Neuronal stem cell (in vitro differentiated cells): ENCODE measurements around the gene ATP8B2.

Source experiments
- DNase-seq: peaks from one replicate; pipeline ENCODE4 v3.0.0-alpha.2; 2013; ENCODE audit warnings: low spot score
- H2AFZ ChIP-seq: one replicate; pipeline ENCODE4 v1.6.1; 2013; ENCODE audit warnings: mild to moderate bottlenecking, low read length, inconsistent platforms
- H2AK5ac ChIP-seq: 2 replicates; pipeline ENCODE4 v1.6.1; 2013; ENCODE audit warnings: low read depth, mild to moderate bottlenecking, inconsistent platforms, low read length, moderate library complexity, mixed read lengths
- H2BK120ac ChIP-seq: 2 replicates; pipeline ENCODE4 v1.6.1; 2013; ENCODE audit warnings: low read depth, mild to moderate bottlenecking, inconsistent platforms, low read length, moderate library complexity, mixed read lengths
- H2BK12ac ChIP-seq: one replicate; pipeline ENCODE4 v1.6.1; 2013; ENCODE audit warnings: low read length, inconsistent platforms
- H2BK15ac ChIP-seq: 2 replicates; pipeline ENCODE4 v1.6.1; 2013; ENCODE audit warnings: mild to moderate bottlenecking, low read length, inconsistent platforms, mixed read lengths
- H2BK5ac ChIP-seq: one replicate; pipeline ENCODE4 v1.6.1; 2013; ENCODE audit warnings: inconsistent platforms, mild to moderate bottlenecking, low read length, moderate library complexity
- H3K14ac ChIP-seq: one replicate; pipeline ENCODE4 v1.6.1; 2013; ENCODE audit warnings: low read length, inconsistent platforms
- H3K18ac ChIP-seq: 2 replicates; pipeline ENCODE4 v1.6.1; 2013; ENCODE audit warnings: low read length, inconsistent platforms
- H3K23ac ChIP-seq: 2 replicates; pipeline ENCODE4 v1.6.1; 2013; ENCODE audit warnings: low read depth, mild to moderate bottlenecking, mixed read lengths, low read length, inconsistent platforms; ENCODE audit not compliant: poor library complexity
- H3K27ac ChIP-seq: replicated peaks from 3 replicates; pipeline ENCODE4 v1.5.1; 2013; ENCODE audit warnings: low read length, inconsistent platforms
- H3K27me3 ChIP-seq, 3 experiments: 2 replicates each; pipeline ENCODE4 v1.6.1; 2013; ENCODE audit warnings: low read length in 3 of 3, mild to moderate bottlenecking in 2 of 3, inconsistent platforms in 1 of 3, low read depth in 1 of 3, mixed read lengths in 1 of 3, moderate library complexity in 1 of 3; ENCODE audit not compliant: control insufficient read depth in 3 of 3, insufficient read depth in 3 of 3
- H3K36me3 ChIP-seq, 2 donors: replicated peaks in 1 of 2; 2 replicates each; pipeline ENCODE4 v1.6.1; 2013; ENCODE audit warnings: low read length in 2 of 2; ENCODE audit not compliant: control insufficient read depth in 2 of 2, insufficient read depth in 2 of 2
- H3K4ac ChIP-seq: 2 replicates; pipeline ENCODE4 v1.6.1; 2013; ENCODE audit warnings: inconsistent platforms, mild to moderate bottlenecking, low read length, moderate library complexity
- H3K4me1 ChIP-seq, 2 donors: 1 replicate in 1 of 2; 2 replicates in 1 of 2; pipeline ENCODE4 v1.6.1; 2013; ENCODE audit warnings: low read length in 2 of 2, low read depth in 1 of 2; ENCODE audit not compliant: control insufficient read depth in 2 of 2, insufficient read depth in 1 of 2
- H3K4me2 ChIP-seq: one replicate; pipeline ENCODE4 v1.6.1; 2013; ENCODE audit warnings: mild to moderate bottlenecking, low read length, inconsistent platforms; ENCODE audit not compliant: insufficient read depth, poor library complexity, severe bottlenecking
- H3K4me3 ChIP-seq, 2 donors: 2 replicates each; pipeline ENCODE4 v1.5.1; 2013; ENCODE audit warnings: low read length in 2 of 2, mild to moderate bottlenecking in 2 of 2, inconsistent platforms in 1 of 2, moderate library complexity in 1 of 2
- H3K79me1 ChIP-seq: one replicate; pipeline ENCODE4 v1.6.1; 2013; ENCODE audit warnings: low read depth, mild to moderate bottlenecking, inconsistent platforms, low read length, moderate library complexity
- H3K9ac ChIP-seq: one replicate; pipeline ENCODE4 v1.6.1; 2013; ENCODE audit warnings: mild to moderate bottlenecking, low read depth, low read length, inconsistent platforms; ENCODE audit not compliant: poor library complexity
- H3K9me3 ChIP-seq, 2 donors: replicated peaks in 1 of 2; 2 replicates each; pipeline versions ENCODE3 to v1.6.1; 2013; ENCODE audit warnings: low read length in 2 of 2, mild to moderate bottlenecking in 2 of 2, inconsistent platforms in 1 of 2, low read depth in 1 of 2, mixed read lengths in 1 of 2, moderate library complexity in 1 of 2; ENCODE audit not compliant: control insufficient read depth in 2 of 2, insufficient read depth in 1 of 2
- H4K8ac ChIP-seq: one replicate; pipeline ENCODE4 v1.6.1; 2013; ENCODE audit warnings: low read depth, mild to moderate bottlenecking, inconsistent platforms, low read length, moderate library complexity
- H4K91ac ChIP-seq: one replicate; pipeline ENCODE4 v1.6.1; 2013; ENCODE audit warnings: low read length, low read depth, mild to moderate bottlenecking, inconsistent platforms; ENCODE audit not compliant: poor library complexity
- WGBS, 2 donors: extraction: QIAGEN DNeasy Blood & Tissue Kit; methylation state at CpG; one replicate each; pipeline ENCODE4 v1.1.7; 2013; ENCODE audit warnings: missing lambda C conversion rate in 2 of 2, mixed read lengths in 1 of 2; ENCODE audit not compliant: insufficient read length in 2 of 2, insufficient replicate concordance in 1 of 2; ENCODE audit errors: extremely low coverage in 2 of 2; 5-methylcytosine and 5-hydroxymethylcytosine counted together

The ATP8B2 gene

DNA sequence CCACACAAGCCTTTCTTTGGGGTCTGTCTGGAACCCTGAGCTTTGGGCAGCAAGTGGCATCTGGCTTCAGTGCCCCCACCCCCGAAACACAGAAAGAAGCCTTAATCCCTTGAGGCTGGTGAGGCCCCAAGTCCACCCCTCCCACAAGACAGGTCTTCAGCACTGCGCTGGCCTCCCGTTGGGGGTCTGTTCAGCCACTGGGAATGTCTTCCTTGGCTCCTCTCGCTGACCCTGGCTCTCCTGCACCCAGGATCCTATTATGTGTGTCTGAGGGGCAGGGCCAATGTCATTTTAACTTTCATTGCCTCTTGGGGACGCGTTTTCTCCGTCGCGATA lies 26.9 kb downstream of the ATP8B2 start:
- no peak for DNase-seq
- Histone ChIP-seq H3K4ac (no peak overlapping the region), H3K4me3 (peak overlapping the region in 1 of 2 donors; percentile 76), H3K36me3 (peaks cover 17 to 23% of the 10 kb centered on the region in 2 donors), H3K18ac (peak overlapping the region; percentile 51), H3K9me3 (no peaks in the 10 kb centered on the region), H2AK5ac (no peak overlapping the region), H2BK15ac (no peak overlapping the region), H2BK120ac (no peak overlapping the region), H3K14ac (no peak overlapping the region), H4K8ac (no peak overlapping the region), H3K4me2 (peak overlapping the region; percentile 93), H2BK5ac (no peak overlapping the region), H3K4me1 (peaks cover 11 to 19% of the 10 kb centered on the region in 2 donors), H3K27ac (no peak overlapping the region), H2AFZ (peak overlapping the region; percentile 88), H3K27me3 (peaks cover 0 to 16% (median 0%) of the 10 kb centered on the region in 3 experiments), H4K91ac (no peak overlapping the region), H3K9ac (no peak overlapping the region), H2BK12ac (no peak overlapping the region), H3K79me1 (no peaks in the 10 kb centered on the region), H3K23ac (peak overlapping the region; percentile 23)
- WGBS, 2 donors = no CpG with 5 or more reads among the region's 9 CpGs

DNA sequence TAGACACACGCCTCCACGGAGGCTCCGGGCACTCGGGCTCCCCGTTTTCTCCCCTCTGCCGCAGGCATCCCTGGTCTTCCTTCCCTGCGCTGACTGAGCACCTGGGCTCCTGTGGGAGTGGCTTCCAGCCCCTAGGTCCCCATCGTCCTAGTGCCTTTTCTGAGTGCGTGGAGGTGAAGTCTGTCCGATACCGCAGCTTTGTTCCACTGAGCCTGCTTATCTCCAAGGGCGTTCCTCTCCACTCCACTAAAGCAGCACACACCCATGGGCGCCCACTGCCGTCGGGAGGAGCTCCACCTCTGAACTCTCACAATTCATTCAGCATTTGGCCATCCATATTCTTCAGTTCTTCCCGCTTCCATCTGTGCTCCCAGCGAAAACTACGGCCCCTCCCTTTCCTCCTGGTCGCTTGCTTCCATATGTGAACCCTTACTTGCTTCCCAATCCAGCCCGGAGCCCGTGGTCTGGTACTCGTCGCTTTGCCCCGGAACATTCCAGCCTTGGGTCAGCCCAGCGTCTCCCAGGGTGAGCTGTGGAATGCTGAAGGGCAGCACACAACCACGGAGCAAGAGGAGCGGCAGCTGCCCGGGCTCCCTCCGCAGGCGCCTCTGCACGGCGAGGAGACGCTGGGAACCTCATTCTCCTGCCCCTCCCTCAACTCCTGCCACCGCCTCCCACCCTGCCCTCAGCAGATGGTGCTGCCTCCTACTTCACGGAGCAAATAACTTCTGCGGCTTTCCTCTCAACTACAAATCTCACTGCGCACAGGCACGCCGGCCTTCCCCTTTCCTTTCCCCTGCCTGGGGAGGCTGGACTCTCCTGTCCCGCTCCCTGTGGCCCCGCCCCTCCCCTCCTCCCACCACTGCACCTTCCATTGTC lies 27.5 kb downstream of the ATP8B2 start:
- no CpG with 5 or more reads among the region's 41 CpGs for WGBS, 2 donors
- H3K4me1 ChIP-seq = peaks cover 11 to 19% of the 10 kb centered on the region in 2 donors
- H4K91ac ChIP-seq = no peak overlapping the region

GRCh38 chr1:154353460-154353904 lies 28.2 kb downstream of the ATP8B2 start:
- Histone ChIP-seq H3K18ac (no peak overlapping the region), H3K4ac (no peak overlapping the region), H3K27me3 (peaks cover 0 to 16% (median 0%) of the 10 kb centered on the region in 3 experiments), H3K79me1 (no peaks in the 10 kb centered on the region), H3K9ac (no peak overlapping the region), H3K23ac (peak overlapping the region; percentile 29), H2BK15ac (no peak overlapping the region), H2AFZ (peak overlapping the region; percentile 88), H2BK120ac (no peak overlapping the region), H3K36me3 (peaks cover 10 to 13% of the 10 kb centered on the region in 2 donors), H4K91ac (no peak overlapping the region), H3K14ac (no peak overlapping the region), H3K4me2 (peak overlapping the region; percentile 93), H3K9me3 (no peaks in the 10 kb centered on the region), H3K27ac (no peak overlapping the region), H3K4me1 (peaks cover 11 to 19% of the 10 kb centered on the region in 2 donors), H2BK5ac (no peak overlapping the region), H2AK5ac (no peak overlapping the region), H4K8ac (no peak overlapping the region), H3K4me3 (peak overlapping the region in 1 of 2 donors; percentile 20), H2BK12ac (no peak overlapping the region)
- peak; percentile 17 for DNase-seq
- WGBS, 2 donors = no CpG with 5 or more reads among the region's 1 CpG

More for the DNA sequence above, 27.5 kb downstream of the ATP8B2 start:
- peak overlapping the region; percentile 14 for H2BK15ac ChIP-seq
- H3K4ac ChIP-seq = no peak overlapping the region
- no peak overlapping the region for H2BK5ac ChIP-seq
- no peak overlapping the region for H4K8ac ChIP-seq
- H3K4me3 ChIP-seq = peak overlapping the region; percentile 20 to 76
- peak overlapping the region; percentile 42 for H3K14ac ChIP-seq
- H3K79me1 ChIP-seq = no peaks in the 10 kb centered on the region
- peak overlapping the region; percentile 88 for H2AFZ ChIP-seq
- peak; percentile 18 for DNase-seq
- H3K27ac ChIP-seq = no peak overlapping the region
- H3K9me3 ChIP-seq = no peaks in the 10 kb centered on the region
- no peak overlapping the region for H2AK5ac ChIP-seq
- peak overlapping the region; percentile 49 for H3K18ac ChIP-seq
- H3K23ac ChIP-seq = peak overlapping the region; percentile 29
- H3K27me3 ChIP-seq = peaks cover 0 to 16% (median 0%) of the 10 kb centered on the region in 3 experiments
- no peak overlapping the region for H2BK120ac ChIP-seq
- peak overlapping the region; percentile 93 for H3K4me2 ChIP-seq
- H2BK12ac ChIP-seq = no peak overlapping the region
- H3K36me3 ChIP-seq = peaks cover 16 to 20% of the 10 kb centered on the region in 2 donors
- peak overlapping the region; percentile 75 for H3K9ac ChIP-seq

GRCh38 chr1:154353966-154354365 lies 28.6 kb downstream of the ATP8B2 start:
- H2BK120ac ChIP-seq = no peak overlapping the region
- H2AK5ac ChIP-seq = no peak overlapping the region
- no peak overlapping the region for H3K4ac ChIP-seq
- no peak overlapping the region for H3K9ac ChIP-seq
- H2BK15ac ChIP-seq = no peak overlapping the region
- no peak overlapping the region for H3K23ac ChIP-seq
- no peak overlapping the region for H4K8ac ChIP-seq
- no peak overlapping the region for H3K18ac ChIP-seq
- peaks cover 0 to 16% (median 0%) of the 10 kb centered on the region in 3 experiments for H3K27me3 ChIP-seq
- no peak overlapping the region for H2BK5ac ChIP-seq
- no peak overlapping the region for H3K4me3 ChIP-seq
- no peak overlapping the region for H2BK12ac ChIP-seq
- peaks cover 11 to 19% of the 10 kb centered on the region in 2 donors for H3K4me1 ChIP-seq
- no peak for DNase-seq
- peaks cover 6 to 9% of the 10 kb centered on the region in 2 donors for H3K36me3 ChIP-seq
- WGBS, 2 donors = no CpG with 5 or more reads among the region's 5 CpGs
- no peak overlapping the region for H4K91ac ChIP-seq
- H2AFZ ChIP-seq = peak overlapping the region; percentile 88
- no peaks in the 10 kb centered on the region for H3K79me1 ChIP-seq
- no peak overlapping the region for H3K4me2 ChIP-seq
- no peak overlapping the region for H3K14ac ChIP-seq
- H3K27ac ChIP-seq = no peak overlapping the region
- H3K9me3 ChIP-seq = no peaks in the 10 kb centered on the region
